Motor neuron (in vitro differentiated cells): Measurements from ENCODE around the gene TERB1. TPM values are rescaled to one million over a fixed set of nuclear protein-coding genes. Genes with fewer than 3 reads are reported as not detected.

Experiments used
- ATAC-seq, 8 experiments: fragments of 200-7000 bp; cut with Tn5 transposase; replicated peaks in 6 of 8; 2 replicates each; pipeline ENCODE4 v1.8.0; 2021; ENCODE audit warnings: mild to moderate bottlenecking in 8 of 8, moderate library complexity in 8 of 8
- H3K27ac ChIP-seq, 2 donors: fragments of 250-450 bp; sonication (Bioruptor Pico); 2 replicates each; pipeline ENCODE4 v1.9.0; 2021; ENCODE audit warnings: antibody characterized with exemption in 2 of 2, mild to moderate bottlenecking in 2 of 2, moderate library complexity in 1 of 2
- H3K4me1 ChIP-seq, 2 donors: fragments of 250-450 bp; sonication (Bioruptor Pico); replicated peaks in 1 of 2; 2 replicates each; pipeline ENCODE4 v1.6.1; 2021; ENCODE audit warnings: antibody characterized with exemption in 2 of 2, mild to moderate bottlenecking in 2 of 2, moderate library complexity in 1 of 2
- H3K4me3 ChIP-seq, 5 donors: fragments of 250-450 bp; sonication (Bioruptor Pico); 2 replicates each; pipeline ENCODE4 v1.9.0; 2021; ENCODE audit warnings: antibody characterized with exemption in 5 of 5, mild to moderate bottlenecking in 5 of 5, moderate library complexity in 4 of 5
- WGBS, 10 experiments: fragments of 450-650 bp; shearing (Covaris generic); methylation state at CpG; one replicate each; pipeline ENCODE4 v1.0.0; 2022; 5-methylcytosine and 5-hydroxymethylcytosine counted together
- in situ Hi-C, 9 experiments: fragments of 400-800 bp; cut with MboI; loops; one replicate each; pipeline ENCODE4 v1.15.0; 2021; ENCODE audit warnings: low sequenced_read_pairs in 9 of 9, low pct_unique_long_range_greater_than_20kb in 2 of 9; ENCODE audit not compliant: unreplicated experiment in 9 of 9
- total RNA-seq, 8 experiments: library from RNA; unstranded; fragments of 300-600 nt; gene quantifications; 2 replicates each; pipeline versions ENCODE4 v1.2.3 to v1.2.4, GENCODE V29; 2022

The TERB1 gene
- total RNA-seq, 8 experiments from 2014 or later: 0.05 to 0.09 TPM; not detected in 6

DNA sequence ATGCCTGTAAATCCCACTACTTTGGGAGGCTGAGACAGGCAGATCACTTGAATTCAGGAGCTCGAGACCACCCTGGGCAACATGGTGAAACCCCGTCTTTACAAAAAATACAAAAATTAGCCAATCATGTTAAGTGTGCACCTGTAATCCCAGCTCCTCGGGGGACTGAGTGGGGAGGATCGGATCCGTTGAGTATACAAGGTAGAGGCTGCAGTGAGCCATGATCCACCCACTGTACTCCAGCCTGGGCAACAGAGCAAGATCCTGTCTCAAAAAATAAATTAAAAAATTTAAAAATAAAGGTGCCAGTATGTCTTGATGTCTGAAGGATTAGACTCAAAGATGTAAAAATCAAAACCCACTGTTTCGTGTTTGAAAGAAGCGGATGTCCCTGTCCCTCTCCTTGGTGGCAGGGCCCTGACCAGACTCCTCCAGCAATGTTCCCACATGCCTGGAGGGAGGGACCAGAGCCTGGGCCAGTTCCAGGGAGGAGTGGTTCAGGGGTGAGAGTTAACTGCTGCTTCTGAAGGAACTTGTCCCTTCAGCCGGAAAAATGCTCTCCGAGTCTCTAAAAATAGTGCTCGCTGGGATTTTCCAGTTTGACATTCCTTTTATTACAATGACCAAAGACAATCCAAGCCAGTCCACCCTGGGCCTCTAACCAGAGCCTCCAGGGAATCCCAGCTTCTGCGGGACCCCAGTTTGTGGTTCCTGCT, 95.4 kb downstream of the TERB1 start:
- no peak overlapping the region for H3K4me3 ChIP-seq
- in situ Hi-C loops: no loop called here
- 0 to 100% (median 88%) methylated on average over 1 to 11 of the region's 11 CpGs for WGBS, 10 experiments
- H3K27ac ChIP-seq: no peak overlapping the region
- no peaks in the 10 kb centered on the region for H3K4me1 ChIP-seq
- ATAC-seq: peak in 3 of 8 experiments; percentile 26 to 84 (median 49)

Other genes starting within 250 kb of the TERB1 start
- 10 to 100 TPM; 33.8 to 69.7 (median 54.0) TPM for gene CKLF, start 249.0 kb downstream of the TERB1 start, total RNA-seq
- 1 to 10 TPM; 1.1 to 4.8 (median 3.5) TPM for gene CMTM1, start 235.1 kb downstream of the TERB1 start, total RNA-seq
- 1 to 10 TPM in 1 of 8 experiments, under 1 TPM in 2, not detected in 5; 0.63 to 1.1 (median 0.90) TPM for gene CMTM2, start 222.1 kb downstream of the TERB1 start, total RNA-seq
- gene CMTM3, start 196.9 kb downstream of the TERB1 start, total RNA-seq: 10 to 100 TPM in 5 of 8 experiments, 1 to 10 TPM in 3; 5.7 to 42.6 (median 13.7) TPM
- 10 to 100 TPM in 6 of 8 experiments, 1 to 10 TPM in 2; 8.3 to 45.3 (median 12.3) TPM for gene CMTM4, start 104.8 kb downstream of the TERB1 start, total RNA-seq
- gene DYNC1LI2, start 50.0 kb downstream of the TERB1 start, total RNA-seq: 100 to 1,000 TPM in 5 of 8 experiments, 10 to 100 TPM in 3; 71.9 to 174 (median 114) TPM
- 10 to 100 TPM; 46.1 to 82.6 (median 51.5) TPM for gene NAE1, start 29.4 kb upstream of the TERB1 start, total RNA-seq
- 1 to 10 TPM in 1 of 8 experiments, under 1 TPM in 3, not detected in 4; 0.20 to 2.6 (median 0.42) TPM for gene CA7, start 42.8 kb upstream of the TERB1 start, total RNA-seq
- 10 to 100 TPM in 2 of 8 experiments, 1 to 10 TPM in 6; 4.3 to 19.0 (median 8.5) TPM for gene PDP2, start 78.9 kb upstream of the TERB1 start, total RNA-seq
- gene CDH16, start 117.3 kb upstream of the TERB1 start, total RNA-seq: under 1 TPM in 4 of 8 experiments, not detected in 4; 0.04 to 0.24 (median 0.09) TPM
- gene RRAD, start 124.0 kb upstream of the TERB1 start, total RNA-seq: 10 to 100 TPM in 1 of 8 experiments, 1 to 10 TPM in 4, under 1 TPM in 3; 0.60 to 33.2 (median 2.1) TPM
- gene CIAO2B, start 132.8 kb upstream of the TERB1 start, total RNA-seq: 100 to 1,000 TPM in 7 of 8 experiments, 10 to 100 TPM in 1; 95.4 to 159 (median 112) TPM
- 10 to 100 TPM; 16.8 to 73.9 (median 32.2) TPM for gene CES2, start 133.9 kb upstream of the TERB1 start, total RNA-seq
- gene CES3, start 159.7 kb upstream of the TERB1 start, total RNA-seq: 1 to 10 TPM in 2 of 8 experiments, under 1 TPM in 6; 0.09 to 1.9 (median 0.53) TPM
- gene CES4A, start 187.0 kb upstream of the TERB1 start, total RNA-seq: 10 to 100 TPM in 3 of 8 experiments, 1 to 10 TPM in 4, under 1 TPM in 1; 0.96 to 27.4 (median 7.1) TPM
- gene CBFB, start 227.6 kb upstream of the TERB1 start, total RNA-seq: 10 to 100 TPM; 20.1 to 77.7 (median 33.0) TPM